HG02884 (cell line): Measurements from ENCODE around the gene FHOD1.

Experiments used
- ATAC-seq: cut with Tn5 transposase; IDR thresholded peaks from one replicate; pipeline ENCODE4 v1.9.1; 2021; ENCODE audit warnings: mild to moderate bottlenecking, moderate library complexity; ENCODE audit not compliant: unreplicated experiment

FHOD1 gene

GRCh38 chr16:67179421-67180080 lies 67.7 kb downstream of the FHOD1 start:
- no peak for ATAC-seq
